WTC11 (cell line): Measurements from ENCODE around the gene TRIP11. TPM values are rescaled to one million over a fixed set of nuclear protein-coding genes. Genes with fewer than 3 reads are reported as not detected.

Experiments used
- ATAC-seq: fragments of 200-7000 bp; cut with Tn5 transposase; 2 replicates; pipeline ENCODE4 v1.10.0; 2021; ENCODE audit warnings: mild to moderate bottlenecking, moderate library complexity
- CTCF ChIA-PET: fragments of 300-600 bp; sonication (Branson Sonifier 250); formaldehyde crosslinking; loops from one replicate; lab custom pipeline; 2021; ENCODE audit warnings: antibody characterized with exemption; lab: Charles Lee
- POLR2A ChIA-PET: fragments of 350-600 bp; sonication (Branson Sonifier 250); formaldehyde crosslinking; loops from one replicate; lab custom pipeline; 2021; ENCODE audit warnings: antibody characterized with exemption; lab: Charles Lee
- DNase-seq: peaks from one replicate; pipeline ENCODE4 v3.0.0; 2021; ENCODE audit warnings: low spot score
- H3K27ac Mint-ChIP-seq: 2 replicates; pipeline ENCODE4 v1.8.0; 2021; ENCODE audit warnings: mixed read lengths
- H3K27me3 Mint-ChIP-seq: 2 replicates; pipeline ENCODE4 v1.8.0; 2021; ENCODE audit warnings: low read depth, mild to moderate bottlenecking, moderate library complexity, mixed read lengths
- H3K36me3 Mint-ChIP-seq: 2 replicates; pipeline ENCODE4 v1.8.0; 2021; ENCODE audit warnings: mixed read lengths
- H3K4me1 Mint-ChIP-seq: 2 replicates; pipeline ENCODE4 v1.8.0; 2022; ENCODE audit warnings: mixed read lengths
- H3K4me3 Mint-ChIP-seq: 2 replicates; pipeline ENCODE4 v1.8.0; 2021; ENCODE audit warnings: mild to moderate bottlenecking, moderate library complexity, mixed read lengths
- H3K9me3 Mint-ChIP-seq: 2 replicates; pipeline ENCODE4 v1.8.0; 2021; ENCODE audit warnings: mixed read lengths
- ATF1 ChIP-seq: sonication (generic); formaldehyde crosslinking; IDR thresholded peaks from 2 replicates; pipeline ENCODE4 v1.8.1; 2023; ENCODE audit warnings: mild to moderate bottlenecking, moderate library complexity, missing genetic modification reagents
- ESRRA ChIP-seq: sonication (generic); formaldehyde crosslinking; IDR thresholded peaks from 2 replicates; pipeline ENCODE4 v1.8.1; 2022; ENCODE audit warnings: mild to moderate bottlenecking, missing genetic modification reagents, borderline replicate concordance
- GABPB1 ChIP-seq: sonication (generic); formaldehyde crosslinking; IDR thresholded peaks from 2 replicates; pipeline ENCODE4 v1.8.1; 2023; ENCODE audit warnings: mild to moderate bottlenecking, missing genetic modification reagents
- GTF2I ChIP-seq: fragments of 250-450 bp; sonication (Bioruptor Pico); conservative IDR thresholded peaks from 2 replicates; pipeline ENCODE4 v1.4.0; 2021; ENCODE audit warnings: mild to moderate bottlenecking
- HMGA2 ChIP-seq: fragments of 250-450 bp; sonication (Bioruptor Pico); IDR thresholded peaks from 2 replicates; pipeline ENCODE4 v1.4.0; 2021; ENCODE audit warnings: mild to moderate bottlenecking, moderate library complexity
- RELA ChIP-seq: sonication (generic); formaldehyde crosslinking; IDR thresholded peaks from 2 replicates; pipeline ENCODE4 v1.8.1; 2022; ENCODE audit warnings: missing genetic modification reagents, mild to moderate bottlenecking, borderline replicate concordance
- SMAD4 ChIP-seq: sonication (generic); formaldehyde crosslinking; IDR thresholded peaks from 2 replicates; pipeline ENCODE4 v1.8.0; 2022; ENCODE audit warnings: mild to moderate bottlenecking, missing genetic modification reagents
- SP1 ChIP-seq: sonication (generic); formaldehyde crosslinking; conservative IDR thresholded peaks from 2 replicates; pipeline ENCODE4 v1.8.1; 2022; ENCODE audit warnings: missing genetic modification reagents
- TEAD4 ChIP-seq: sonication (generic); formaldehyde crosslinking; IDR thresholded peaks from 2 replicates; pipeline ENCODE4 v1.8.0; 2022; ENCODE audit warnings: mild to moderate bottlenecking, missing genetic modification reagents
- ZNF263 ChIP-seq: sonication (generic); formaldehyde crosslinking; IDR thresholded peaks from 2 replicates; pipeline ENCODE4 v1.8.1; 2022; ENCODE audit warnings: low read depth, mild to moderate bottlenecking, moderate library complexity, missing genetic modification reagents
- ZNF317 ChIP-seq: sonication (generic); formaldehyde crosslinking; IDR thresholded peaks from 2 replicates; pipeline ENCODE4 v1.8.1; 2023; ENCODE audit warnings: low read depth, mild to moderate bottlenecking, moderate library complexity, missing genetic modification reagents, borderline replicate concordance
- total RNA-seq: library from RNA; stranded (reverse); gene quantifications from 3 replicates; pipeline ENCODE4 v1.2.3, GENCODE V29; 2021
- TF ChIP-seq, protein P1 (sequence below): sonication (generic); formaldehyde crosslinking; IDR thresholded peaks from 2 replicates; pipeline ENCODE4 v1.8.1; 2022; ENCODE audit warnings: low read depth, missing genetic modification reagents, borderline replicate concordance
- TF ChIP-seq, protein P2 (sequence below): sonication (generic); formaldehyde crosslinking; IDR thresholded peaks from 2 replicates; pipeline ENCODE4 v1.8.1; 2023; ENCODE audit warnings: mild to moderate bottlenecking, missing genetic modification reagents, borderline replicate concordance
- TF ChIP-seq, protein P3 (sequence below): sonication (generic); formaldehyde crosslinking; IDR thresholded peaks from 2 replicates; pipeline ENCODE4 v1.8.1; 2023; ENCODE audit warnings: mild to moderate bottlenecking, missing genetic modification reagents
- TF ChIP-seq, protein P4 (sequence below): sonication (generic); formaldehyde crosslinking; IDR thresholded peaks from 2 replicates; pipeline ENCODE4 v1.8.0; 2023; ENCODE audit warnings: mild to moderate bottlenecking, missing genetic modification reagents

The TRIP11 gene
- total RNA-seq, 1 experiment from 2014 or later: 34.4 TPM

DNA sequence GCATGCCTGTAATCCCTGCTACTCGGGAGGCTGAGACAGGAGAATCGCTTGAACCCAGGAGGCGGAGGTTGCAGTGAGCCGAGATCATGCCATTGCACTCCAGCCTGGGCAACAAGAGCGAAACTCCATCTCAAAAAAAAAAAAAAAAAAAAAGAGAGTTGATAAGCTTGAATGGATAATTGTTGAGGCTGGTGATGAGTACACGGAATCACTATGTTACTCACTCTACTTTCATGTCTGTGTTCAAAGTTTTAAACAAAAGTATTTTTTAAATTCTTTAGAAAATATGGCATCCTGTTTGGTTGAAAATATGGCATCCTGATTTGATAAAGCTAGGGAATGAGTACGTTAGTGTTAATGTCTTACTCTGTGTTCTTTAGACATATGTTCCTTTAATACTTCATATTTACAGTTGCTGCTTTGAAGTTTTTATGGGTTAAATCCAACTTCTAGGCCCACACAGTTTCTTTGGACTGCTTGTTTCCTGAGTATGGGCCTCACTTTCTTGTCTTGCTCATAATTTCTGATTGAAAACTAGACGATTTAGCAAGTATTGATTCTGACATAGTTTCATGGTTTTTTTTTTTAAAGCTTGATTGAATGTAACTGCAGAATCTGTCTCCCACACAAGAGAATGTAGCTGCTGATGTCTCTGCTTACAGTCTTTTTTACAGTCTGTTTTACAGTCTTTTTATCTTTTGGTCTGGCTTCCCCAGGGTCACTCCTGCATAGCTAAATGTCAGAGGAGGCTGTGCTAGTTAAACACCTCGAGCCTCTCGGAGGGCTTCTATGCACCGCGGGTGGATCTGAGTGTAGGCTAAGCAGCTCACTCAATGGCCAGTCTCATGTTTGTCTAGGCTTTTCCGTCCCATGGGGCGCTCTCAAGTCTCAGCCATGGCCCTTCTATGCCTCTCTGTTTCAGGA lies 78.3 kb downstream of the TRIP11 start (continued):
- TF ChIP-seq, protein P1, sequence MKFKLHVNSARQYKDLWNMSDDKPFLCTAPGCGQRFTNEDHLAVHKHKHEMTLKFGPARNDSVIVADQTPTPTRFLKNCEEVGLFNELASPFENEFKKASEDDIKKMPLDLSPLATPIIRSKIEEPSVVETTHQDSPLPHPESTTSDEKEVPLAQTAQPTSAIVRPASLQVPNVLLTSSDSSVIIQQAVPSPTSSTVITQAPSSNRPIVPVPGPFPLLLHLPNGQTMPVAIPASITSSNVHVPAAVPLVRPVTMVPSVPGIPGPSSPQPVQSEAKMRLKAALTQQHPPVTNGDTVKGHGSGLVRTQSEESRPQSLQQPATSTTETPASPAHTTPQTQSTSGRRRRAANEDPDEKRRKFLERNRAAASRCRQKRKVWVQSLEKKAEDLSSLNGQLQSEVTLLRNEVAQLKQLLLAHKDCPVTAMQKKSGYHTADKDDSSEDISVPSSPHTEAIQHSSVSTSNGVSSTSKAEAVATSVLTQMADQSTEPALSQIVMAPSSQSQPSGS: no peak
- no peak for TF ChIP-seq RELA (CRISPR knock-in tag)
- no peak for TF ChIP-seq ZNF263 (CRISPR knock-in tag)

GRCh38 chr14:91957876-91958313 lies 82.0 kb downstream of the TRIP11 start:
- H3K36me3 Mint-ChIP-seq: no peaks in the 10 kb centered on the region
- TF ChIP-seq GABPB1 (CRISPR knock-in tag) (0 out of 2 replicates have a peak, but pooled peaks have one; percentile 49), ATF1 (CRISPR knock-in tag) (no peak)
- TF ChIP-seq, protein P2, sequence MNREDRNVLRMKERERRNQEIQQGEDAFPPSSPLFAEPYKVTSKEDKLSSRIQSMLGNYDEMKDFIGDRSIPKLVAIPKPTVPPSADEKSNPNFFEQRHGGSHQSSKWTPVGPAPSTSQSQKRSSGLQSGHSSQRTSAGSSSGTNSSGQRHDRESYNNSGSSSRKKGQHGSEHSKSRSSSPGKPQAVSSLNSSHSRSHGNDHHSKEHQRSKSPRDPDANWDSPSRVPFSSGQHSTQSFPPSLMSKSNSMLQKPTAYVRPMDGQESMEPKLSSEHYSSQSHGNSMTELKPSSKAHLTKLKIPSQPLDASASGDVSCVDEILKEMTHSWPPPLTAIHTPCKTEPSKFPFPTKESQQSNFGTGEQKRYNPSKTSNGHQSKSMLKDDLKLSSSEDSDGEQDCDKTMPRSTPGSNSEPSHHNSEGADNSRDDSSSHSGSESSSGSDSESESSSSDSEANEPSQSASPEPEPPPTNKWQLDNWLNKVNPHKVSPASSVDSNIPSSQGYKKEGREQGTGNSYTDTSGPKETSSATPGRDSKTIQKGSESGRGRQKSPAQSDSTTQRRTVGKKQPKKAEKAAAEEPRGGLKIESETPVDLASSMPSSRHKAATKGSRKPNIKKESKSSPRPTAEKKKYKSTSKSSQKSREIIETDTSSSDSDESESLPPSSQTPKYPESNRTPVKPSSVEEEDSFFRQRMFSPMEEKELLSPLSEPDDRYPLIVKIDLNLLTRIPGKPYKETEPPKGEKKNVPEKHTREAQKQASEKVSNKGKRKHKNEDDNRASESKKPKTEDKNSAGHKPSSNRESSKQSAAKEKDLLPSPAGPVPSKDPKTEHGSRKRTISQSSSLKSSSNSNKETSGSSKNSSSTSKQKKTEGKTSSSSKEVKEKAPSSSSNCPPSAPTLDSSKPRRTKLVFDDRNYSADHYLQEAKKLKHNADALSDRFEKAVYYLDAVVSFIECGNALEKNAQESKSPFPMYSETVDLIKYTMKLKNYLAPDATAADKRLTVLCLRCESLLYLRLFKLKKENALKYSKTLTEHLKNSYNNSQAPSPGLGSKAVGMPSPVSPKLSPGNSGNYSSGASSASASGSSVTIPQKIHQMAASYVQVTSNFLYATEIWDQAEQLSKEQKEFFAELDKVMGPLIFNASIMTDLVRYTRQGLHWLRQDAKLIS (CRISPR knock-in tag): no peak
- POLR2A ChIA-PET: interaction anchor here (0.7 kb wide), 1 partner anchor 47 kb away, joined by 4 read pairs; no protein-coding TSS in a partner anchor
- no peaks in the 10 kb centered on the region for H3K4me1 Mint-ChIP-seq
- CTCF ChIA-PET: no interaction called here
- no peaks in the 10 kb centered on the region for H3K27me3 Mint-ChIP-seq
- ATAC-seq (no peak), DNase-seq (no peak)
- H3K27ac Mint-ChIP-seq: no peak overlapping the region
- H3K4me3 Mint-ChIP-seq: no peak overlapping the region
- H3K9me3 Mint-ChIP-seq: no peaks in the 10 kb centered on the region

DNA sequence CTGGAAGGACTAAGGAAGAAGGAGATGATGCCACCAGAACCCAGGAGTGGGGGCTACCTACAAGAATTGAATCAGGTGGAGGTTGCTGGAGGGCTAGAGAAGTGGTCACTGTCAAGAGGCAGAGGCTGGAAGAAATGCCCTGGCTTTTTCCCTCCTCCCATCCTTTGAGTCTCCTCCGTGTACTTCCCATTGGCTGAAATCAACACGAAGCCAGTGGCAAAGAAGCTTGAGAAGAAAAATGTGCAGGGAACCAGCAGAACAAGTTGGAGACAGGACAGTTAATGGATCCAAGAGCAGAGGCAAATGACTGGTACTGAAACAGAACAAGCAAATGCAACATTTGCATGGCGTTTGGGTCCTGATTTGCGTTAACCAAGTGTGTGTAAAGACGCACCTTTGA lies 83.2 kb downstream of the TRIP11 start:
- H3K9me3 Mint-ChIP-seq: no peaks in the 10 kb centered on the region
- TF ChIP-seq ESRRA (CRISPR knock-in tag): no peak
- no peak for TF ChIP-seq SP1 (CRISPR knock-in tag)
- no peak for TF ChIP-seq GTF2I (CRISPR knock-in tag)
- TF ChIP-seq, protein P3, sequence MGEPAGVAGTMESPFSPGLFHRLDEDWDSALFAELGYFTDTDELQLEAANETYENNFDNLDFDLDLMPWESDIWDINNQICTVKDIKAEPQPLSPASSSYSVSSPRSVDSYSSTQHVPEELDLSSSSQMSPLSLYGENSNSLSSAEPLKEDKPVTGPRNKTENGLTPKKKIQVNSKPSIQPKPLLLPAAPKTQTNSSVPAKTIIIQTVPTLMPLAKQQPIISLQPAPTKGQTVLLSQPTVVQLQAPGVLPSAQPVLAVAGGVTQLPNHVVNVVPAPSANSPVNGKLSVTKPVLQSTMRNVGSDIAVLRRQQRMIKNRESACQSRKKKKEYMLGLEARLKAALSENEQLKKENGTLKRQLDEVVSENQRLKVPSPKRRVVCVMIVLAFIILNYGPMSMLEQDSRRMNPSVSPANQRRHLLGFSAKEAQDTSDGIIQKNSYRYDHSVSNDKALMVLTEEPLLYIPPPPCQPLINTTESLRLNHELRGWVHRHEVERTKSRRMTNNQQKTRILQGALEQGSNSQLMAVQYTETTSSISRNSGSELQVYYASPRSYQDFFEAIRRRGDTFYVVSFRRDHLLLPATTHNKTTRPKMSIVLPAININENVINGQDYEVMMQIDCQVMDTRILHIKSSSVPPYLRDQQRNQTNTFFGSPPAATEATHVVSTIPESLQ (CRISPR knock-in tag): no peak
- TF ChIP-seq, protein P4, sequence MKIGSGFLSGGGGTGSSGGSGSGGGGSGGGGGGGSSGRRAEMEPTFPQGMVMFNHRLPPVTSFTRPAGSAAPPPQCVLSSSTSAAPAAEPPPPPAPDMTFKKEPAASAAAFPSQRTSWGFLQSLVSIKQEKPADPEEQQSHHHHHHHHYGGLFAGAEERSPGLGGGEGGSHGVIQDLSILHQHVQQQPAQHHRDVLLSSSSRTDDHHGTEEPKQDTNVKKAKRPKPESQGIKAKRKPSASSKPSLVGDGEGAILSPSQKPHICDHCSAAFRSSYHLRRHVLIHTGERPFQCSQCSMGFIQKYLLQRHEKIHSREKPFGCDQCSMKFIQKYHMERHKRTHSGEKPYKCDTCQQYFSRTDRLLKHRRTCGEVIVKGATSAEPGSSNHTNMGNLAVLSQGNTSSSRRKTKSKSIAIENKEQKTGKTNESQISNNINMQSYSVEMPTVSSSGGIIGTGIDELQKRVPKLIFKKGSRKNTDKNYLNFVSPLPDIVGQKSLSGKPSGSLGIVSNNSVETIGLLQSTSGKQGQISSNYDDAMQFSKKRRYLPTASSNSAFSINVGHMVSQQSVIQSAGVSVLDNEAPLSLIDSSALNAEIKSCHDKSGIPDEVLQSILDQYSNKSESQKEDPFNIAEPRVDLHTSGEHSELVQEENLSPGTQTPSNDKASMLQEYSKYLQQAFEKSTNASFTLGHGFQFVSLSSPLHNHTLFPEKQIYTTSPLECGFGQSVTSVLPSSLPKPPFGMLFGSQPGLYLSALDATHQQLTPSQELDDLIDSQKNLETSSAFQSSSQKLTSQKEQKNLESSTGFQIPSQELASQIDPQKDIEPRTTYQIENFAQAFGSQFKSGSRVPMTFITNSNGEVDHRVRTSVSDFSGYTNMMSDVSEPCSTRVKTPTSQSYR (CRISPR knock-in tag): no peak
- no peak for TF ChIP-seq TEAD4 (CRISPR knock-in tag)
- TF ChIP-seq, protein P1: no peak
- no peak for TF ChIP-seq SMAD4
- no peak for TF ChIP-seq HMGA2 (CRISPR knock-in tag)
- TF ChIP-seq ZNF317: no peak
- POLR2A ChIA-PET: no interaction called here
- ATAC-seq: no peak; the same call in 1 of the 2 replicates
- H3K27me3 Mint-ChIP-seq: peaks cover 3% of the 10 kb centered on the region; the same call in 1 of the 2 replicates
- no peaks in the 10 kb centered on the region for H3K36me3 Mint-ChIP-seq
- CTCF ChIA-PET: interaction anchor here (0.9 kb wide), 1 partner anchor 9 kb away, joined by 3 read pairs; no protein-coding TSS in a partner anchor
- no peak overlapping the region for H3K4me3 Mint-ChIP-seq
- no peak overlapping the region for H3K27ac Mint-ChIP-seq
- DNase-seq: no peak
- 0 out of 2 replicates have a peak, but pooled peaks cover 3% of the 10 kb centered on the region for H3K4me1 Mint-ChIP-seq
